Endothelial cell of umbilical vein (primary cell): ENCODE data around the gene TOPAZ1. TPM values are rescaled to one million over a fixed set of nuclear protein-coding genes. Genes with fewer than 3 reads are reported as not detected.

Experiments used
- BruUV-seq: library from RNA; stranded (reverse); fragments of 400-500 nt; replicated peaks from 2 replicates; lab custom pipeline; 2021; lab: Mats Ljungman, UMichigan
- CTCF ChIA-PET: fragments of 300-600, 350-600 bp; sonication (Branson Sonifier 250); formaldehyde crosslinking; loops from one replicate; lab custom pipeline; 2021; ENCODE audit warnings: antibody characterized with exemption, inconsistent platforms; lab: Charles Lee
- POLR2A ChIA-PET: fragments of 300-600, 350-600 bp; sonication (Branson Sonifier 250); formaldehyde crosslinking; loops from one replicate; lab custom pipeline; 2021; ENCODE audit warnings: antibody characterized with exemption, inconsistent platforms; lab: Charles Lee
- DNase-seq: peaks from one replicate; pipeline ENCODE4 v3.0.0-alpha.2; 2011; ENCODE audit warnings: low read depth, low spot score
- FAIRE-seq: peaks from 2 replicates; lab custom pipeline; 2011; peaks lifted over from hg19 to GRCh38; lab: Jason Lieb, UNC
- H2AFZ ChIP-seq: 2 replicates; pipeline ENCODE4 v1.6.0; 2012; ENCODE audit warnings: low read depth, low read length, control low read depth, inconsistent platforms
- H3K27ac ChIP-seq: 2 replicates; pipeline ENCODE4 v1.5.1; 2011; ENCODE audit warnings: low read depth, mild to moderate bottlenecking, control low read depth, low read length, moderate library complexity; ENCODE audit not compliant: insufficient read depth
- H3K27me3 ChIP-seq, 2 experiments: 2 replicates each; pipeline versions ENCODE4 v1.6.0 to v1.6.1; 2011; ENCODE audit warnings: low read length in 2 of 2, mixed read lengths in 1 of 2; ENCODE audit not compliant: control insufficient read depth in 2 of 2, insufficient read depth in 2 of 2
- H3K36me3 ChIP-seq, 2 experiments: 2 replicates in 1 of 2; 3 replicates in 1 of 2; pipeline ENCODE4 v1.5.1; 2011; ENCODE audit warnings: low read length in 2 of 2, mild to moderate bottlenecking in 1 of 2, moderate library complexity in 1 of 2; ENCODE audit not compliant: control insufficient read depth in 2 of 2, insufficient read depth in 2 of 2; ENCODE audit errors: extremely low read depth in 1 of 2
- H3K4me1 ChIP-seq: 3 replicates; pipeline ENCODE4 v1.5.1; 2011; ENCODE audit warnings: mild to moderate bottlenecking, low read length; ENCODE audit not compliant: control insufficient read depth, insufficient read depth; ENCODE audit errors: extremely low read depth
- H3K4me2 ChIP-seq: 2 replicates; pipeline ENCODE4 v1.6.1; 2011; ENCODE audit warnings: low read length, control low read depth, mixed read lengths; ENCODE audit not compliant: insufficient read depth
- H3K4me3 ChIP-seq, 3 experiments: fragments of 200-600 bp in 1 of 3; sonication (generic), shearing (Covaris generic) in 1 of 3; replicated peaks in 1 of 3; 2 replicates each; pipeline ENCODE4 v1.5.1; 2011 to 2016; ENCODE audit warnings: control low read depth in 3 of 3, low read length in 3 of 3, mild to moderate bottlenecking in 2 of 3, inconsistent platforms in 1 of 3, low read depth in 1 of 3, moderate library complexity in 1 of 3; ENCODE audit not compliant: insufficient read depth in 1 of 3
- H3K79me2 ChIP-seq: 2 replicates; pipeline ENCODE4 v1.6.0; 2012; ENCODE audit warnings: low read length, inconsistent platforms; ENCODE audit not compliant: control insufficient read depth, insufficient read depth
- H3K9ac ChIP-seq: replicated peaks from 2 replicates; pipeline ENCODE3; 2011; ENCODE audit warnings: low read length, control low read depth; ENCODE audit not compliant: insufficient read depth; ENCODE audit errors: extremely low read depth
- H3K9me1 ChIP-seq: replicated peaks from 3 replicates; pipeline ENCODE4 v1.6.0; 2011; ENCODE audit warnings: mild to moderate bottlenecking, low read length; ENCODE audit not compliant: control insufficient read depth, insufficient read depth; ENCODE audit errors: extremely low read depth
- H3K9me3 ChIP-seq: replicated peaks from 2 replicates; pipeline ENCODE4 v1.5.1; 2012; ENCODE audit warnings: low read length, inconsistent platforms; ENCODE audit not compliant: control insufficient read depth, insufficient read depth
- H4K20me1 ChIP-seq: replicated peaks from 2 replicates; pipeline ENCODE3; 2011; ENCODE audit warnings: mild to moderate bottlenecking, low read length; ENCODE audit not compliant: control insufficient read depth, insufficient read depth; ENCODE audit errors: extremely low read depth
- CTCF ChIP-seq, 2 donors: IDR thresholded peaks; 1 replicate in 1 of 2; 2 replicates in 1 of 2; pipeline ENCODE4 v1.5.1; 2011; ENCODE audit warnings: low read length in 2 of 2, mild to moderate bottlenecking in 2 of 2, moderate library complexity in 2 of 2, control low read depth in 1 of 2, inconsistent platforms in 1 of 2, low read depth in 1 of 2; ENCODE audit not compliant: insufficient read depth in 1 of 2; ENCODE audit errors: extremely low read depth in 1 of 2
- EZH2 ChIP-seq: IDR thresholded peaks from 2 replicates; pipeline ENCODE4 v1.6.1; 2012; ENCODE audit warnings: borderline replicate concordance, low read depth, mild to moderate bottlenecking, moderate library complexity, low read length, inconsistent platforms; ENCODE audit not compliant: severe bottlenecking
- FOS ChIP-seq: IDR thresholded peaks from 2 replicates; pipeline ENCODE4 v1.6.1; 2011; ENCODE audit warnings: mild to moderate bottlenecking, low read length, moderate library complexity, borderline replicate concordance; ENCODE audit not compliant: insufficient read depth
- JUN ChIP-seq: IDR thresholded peaks from 2 replicates; pipeline ENCODE4 v1.6.1; 2011; ENCODE audit warnings: borderline replicate concordance, low read depth; ENCODE audit not compliant: insufficient read length, insufficient read depth
- MYC ChIP-seq: IDR thresholded peaks from one replicate; pipeline ENCODE4 v1.6.1; 2011; ENCODE audit warnings: mild to moderate bottlenecking, low read depth, low read length
- POLR2A ChIP-seq: IDR thresholded peaks from 2 replicates; pipeline ENCODE4 v1.6.1; 2012; ENCODE audit warnings: low read depth, mild to moderate bottlenecking, control low read depth, low read length
- dilution Hi-C: fragments of 300-500 bp; cut with MboI; formaldehyde crosslinking; loops from one replicate; pipeline ENCODE4 v1.15.0; 2019; ENCODE audit warnings: low sequenced_read_pairs; ENCODE audit not compliant: extremely low pct_ligation_motif_present
- intact Hi-C: fragments of 100-400 bp; cut with micrococcal nuclease; formaldehyde crosslinking; loops from one replicate; pipeline ENCODE4 v1.10.0; 2022
- polyA plus RNA-seq, 4 experiments: library from polyadenylated mRNA; depleted of rRNA in 3 of 4; stranded (reverse) in 3 of 4; unstranded in 1 of 4; fragments of >200 nt; gene quantifications; 2 replicates each; pipeline versions ENCODE4 v1.2.1 to v1.2.3, GENCODE V29; 2011 to 2012; ENCODE audit warnings: missing spikeins in 1 of 4
- total RNA-seq: library from RNA; stranded (reverse); gene quantifications from 2 replicates; pipeline ENCODE4 v1.2.3, GENCODE V29; 2021

The TOPAZ1 gene
- total and polyA plus RNA-seq, 2 donors (not counting 3 experiments of a cell fraction or from before 2014, with no cell fraction given): not detected

- TF ChIP-seq FOS: peak; percentile 61
- no peak for TF ChIP-seq EZH2
- peak; percentile 62 for TF ChIP-seq JUN
- Histone ChIP-seq H3K4me1 (peaks cover 6% of the 10 kb centered on the region), H3K27ac (no peak overlapping the region), H3K36me3 (no peaks in the 10 kb centered on the region), H3K9me1 (no peaks in the 10 kb centered on the region), H3K9me3 (no peaks in the 10 kb centered on the region), H2AFZ (no peak overlapping the region), H3K4me3 (no peak overlapping the region), H3K9ac (no peak overlapping the region), H4K20me1 (no peaks in the 10 kb centered on the region), H3K4me2 (no peak overlapping the region), H3K27me3 (no peaks in the 10 kb centered on the region), H3K79me2 (no peaks in the 10 kb centered on the region)
- FAIRE-seq (peak; percentile 62), DNase-seq (peak; percentile 60)
- CTCF ChIA-PET: interaction anchor here (1.6 kb wide), 1 partner anchor 12 kb away, joined by 4 read pairs; no protein-coding TSS in a partner anchor
- POLR2A ChIA-PET: interaction anchor here (0.6 kb wide), 1 partner anchor 166 kb away, joined by 3 read pairs; no protein-coding TSS in a partner anchor
- intact Hi-C loops: no loop called here
- dilution Hi-C loops: no loop called here
- no TSS peak for BruUV-seq
Measured at GRCh38 chr3:44355362-44356033, 113.8 kb downstream of the TOPAZ1 start.

- Histone ChIP-seq H3K9ac (no peak overlapping the region), H3K4me2 (no peak overlapping the region), H3K27ac (no peak overlapping the region), H3K79me2 (no peaks in the 10 kb centered on the region), H3K9me1 (no peaks in the 10 kb centered on the region), H3K36me3 (no peaks in the 10 kb centered on the region), H3K27me3 (no peaks in the 10 kb centered on the region), H3K4me1 (peaks cover 6% of the 10 kb centered on the region), H3K4me3 (no peak overlapping the region), H4K20me1 (no peaks in the 10 kb centered on the region), H2AFZ (no peak overlapping the region), H3K9me3 (no peaks in the 10 kb centered on the region)
- DNase-seq (no peak), FAIRE-seq (no peak)
- intact Hi-C loops (no loop called here), dilution Hi-C loops (no loop called here)
- no TSS peak for BruUV-seq
- ChIA-PET POLR2A (no interaction called here), CTCF (no interaction called here)
- TF ChIP-seq CTCF (IDR thresholded peaks at IDR 0.05; ENCODE audit: extremely low read depth in 1 of 2, insufficient read depth in 1 of 2, low read depth in 1 of 2, low read length in 2 of 2) (no peak), POLR2A (no peak), FOS (no peak), JUN (no peak), MYC (no peak)
Measured at GRCh38 chr3:44359146-44359751, 117.6 kb downstream of the TOPAZ1 start.
